Fibroblast of lung (primary cell): Measurements from ENCODE around the gene ZKSCAN1. TPM values are rescaled to one million over a fixed set of nuclear protein-coding genes. Genes with fewer than 3 reads are reported as not detected.
"Not testable (repeated sequence)": the region's sequence is repeated elsewhere in the genome, so short reads cannot be mapped to it uniquely, and the experiment has no call there.

Experiments used
- DNase-seq, 2 donors: peaks; one replicate each; pipeline versions ENCODE4 v3.0.0 to v3.0.0-alpha.2; 2010; ENCODE audit warnings: low read depth in 2 of 2
- H2AFZ ChIP-seq: 2 replicates; pipeline ENCODE4 v1.5.1; 2012; ENCODE audit warnings: low read length, control low read depth, inconsistent platforms
- H3K27ac ChIP-seq: 2 replicates; pipeline ENCODE4 v1.5.1; 2011; ENCODE audit warnings: low read length, control low read depth; ENCODE audit not compliant: insufficient read depth
- H3K27me3 ChIP-seq: 2 replicates; pipeline ENCODE4 v1.5.1; 2011; ENCODE audit warnings: mild to moderate bottlenecking, low read length; ENCODE audit not compliant: control insufficient read depth, insufficient read depth
- H3K36me3 ChIP-seq: 2 replicates; pipeline ENCODE4 v1.5.1; 2011; ENCODE audit warnings: low read length; ENCODE audit not compliant: control insufficient read depth, insufficient read depth
- H3K4me1 ChIP-seq: 2 replicates; pipeline ENCODE4 v1.5.1; 2011; ENCODE audit warnings: low read length; ENCODE audit not compliant: control insufficient read depth, insufficient read depth; ENCODE audit errors: extremely low read depth
- H3K4me2 ChIP-seq: 2 replicates; pipeline ENCODE4 v1.5.1; 2011; ENCODE audit warnings: low read length, control low read depth; ENCODE audit not compliant: insufficient read depth; ENCODE audit errors: extremely low read depth
- H3K4me3 ChIP-seq, 4 experiments: fragments of 200-600 bp in 1 of 4; sonication (generic) in 1 of 4; replicated peaks in 1 of 4; 2 replicates each; pipeline ENCODE4 v1.5.1; 2011 to 2016; ENCODE audit warnings: low read length in 4 of 4, low read depth in 3 of 4, mild to moderate bottlenecking in 3 of 4, control low read depth in 2 of 4, inconsistent platforms in 1 of 4, mixed read lengths in 1 of 4; ENCODE audit not compliant: insufficient read depth in 1 of 4; ENCODE audit errors: control extremely low read depth in 1 of 4
- H3K79me2 ChIP-seq: 2 replicates; pipeline ENCODE4 v1.5.1; 2012; ENCODE audit warnings: mild to moderate bottlenecking, low read length, inconsistent platforms; ENCODE audit not compliant: control insufficient read depth, insufficient read depth
- H3K9ac ChIP-seq: 2 replicates; pipeline ENCODE4 v1.5.1; 2011; ENCODE audit warnings: mild to moderate bottlenecking, low read length, control low read depth; ENCODE audit not compliant: insufficient read depth
- H3K9me3 ChIP-seq: 2 replicates; pipeline ENCODE4 v1.5.1; 2012; ENCODE audit warnings: low read depth, low read length; ENCODE audit not compliant: control insufficient read depth, insufficient read depth
- H4K20me1 ChIP-seq: 2 replicates; pipeline ENCODE4 v1.5.1; 2011; ENCODE audit warnings: low read length; ENCODE audit not compliant: control insufficient read depth, insufficient read depth; ENCODE audit errors: extremely low read depth
- EZH2 ChIP-seq: IDR thresholded peaks from 2 replicates; pipeline ENCODE4 v1.5.1; 2012; ENCODE audit warnings: low read length, control low read depth, mild to moderate bottlenecking; ENCODE audit errors: missing control alignments
- polyA plus RNA-seq, 2 donors: library from polyadenylated mRNA; depleted of rRNA in 1 of 2; stranded (reverse) in 1 of 2; unstranded in 1 of 2; fragments of >200 nt; gene quantifications; 2 replicates each; pipeline ENCODE4 v1.2.1, GENCODE V29; 2011 to 2012; ENCODE audit warnings: missing spikeins in 1 of 2
- total RNA-seq: library from RNA; depleted of rRNA; stranded (reverse); fragments of >200 nt; gene quantifications from 2 replicates; pipeline ENCODE4 v1.2.1, GENCODE V29; 2014
- TF ChIP-seq, protein P1 (sequence below), 2 donors: IDR thresholded peaks in 1 of 2; conservative IDR thresholded peaks in 1 of 2; 1 replicate in 1 of 2; 2 replicates in 1 of 2; pipeline ENCODE4 v1.5.1; 2011 to 2012; ENCODE audit warnings: low read length in 2 of 2, control low read depth in 1 of 2, inconsistent platforms in 1 of 2, low read depth in 1 of 2, mild to moderate bottlenecking in 1 of 2

ZKSCAN1 gene
- total and polyA plus RNA-seq, 2 donors (not counting 1 experiment from before 2014, with no cell fraction given): 25.3 to 50.2 TPM

DNA sequence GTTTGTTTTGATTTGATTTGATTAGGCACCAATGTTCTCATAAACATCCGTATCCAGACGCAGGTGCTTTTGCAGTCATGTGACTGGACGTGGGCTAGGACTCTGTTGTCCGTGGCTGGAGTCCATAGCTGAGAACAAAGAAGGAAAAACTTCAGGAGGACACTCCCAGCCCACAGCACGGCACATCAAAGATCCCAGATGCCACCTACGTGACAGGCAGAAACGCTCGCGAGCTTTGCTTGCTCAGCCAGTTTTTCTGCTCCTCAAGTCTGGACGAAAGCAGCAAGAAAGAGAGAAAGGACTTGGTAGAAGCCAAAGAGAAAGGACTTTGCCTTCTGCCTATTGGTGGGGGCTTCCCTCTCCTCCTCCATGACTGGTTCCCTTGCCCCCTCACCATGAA lies 6.9 kb upstream of the ZKSCAN1 start:
- H2AFZ ChIP-seq: no peak overlapping the region
- H3K9me3 ChIP-seq: no peaks in the 10 kb centered on the region
- H3K4me2 ChIP-seq: no peak overlapping the region
- no peaks in the 10 kb centered on the region for H3K36me3 ChIP-seq
- DNase-seq: no peak
- H3K9ac ChIP-seq: no peak overlapping the region
- H4K20me1 ChIP-seq: no peaks in the 10 kb centered on the region
- no peaks in the 10 kb centered on the region for H3K4me1 ChIP-seq
- no peaks in the 10 kb centered on the region for H3K79me2 ChIP-seq
- no peak overlapping the region for H3K4me3 ChIP-seq
- no peak overlapping the region for H3K27ac ChIP-seq
- H3K27me3 ChIP-seq: peaks cover 4% of the 10 kb centered on the region
- TF ChIP-seq EZH2: no peak
- TF ChIP-seq, protein P1, sequence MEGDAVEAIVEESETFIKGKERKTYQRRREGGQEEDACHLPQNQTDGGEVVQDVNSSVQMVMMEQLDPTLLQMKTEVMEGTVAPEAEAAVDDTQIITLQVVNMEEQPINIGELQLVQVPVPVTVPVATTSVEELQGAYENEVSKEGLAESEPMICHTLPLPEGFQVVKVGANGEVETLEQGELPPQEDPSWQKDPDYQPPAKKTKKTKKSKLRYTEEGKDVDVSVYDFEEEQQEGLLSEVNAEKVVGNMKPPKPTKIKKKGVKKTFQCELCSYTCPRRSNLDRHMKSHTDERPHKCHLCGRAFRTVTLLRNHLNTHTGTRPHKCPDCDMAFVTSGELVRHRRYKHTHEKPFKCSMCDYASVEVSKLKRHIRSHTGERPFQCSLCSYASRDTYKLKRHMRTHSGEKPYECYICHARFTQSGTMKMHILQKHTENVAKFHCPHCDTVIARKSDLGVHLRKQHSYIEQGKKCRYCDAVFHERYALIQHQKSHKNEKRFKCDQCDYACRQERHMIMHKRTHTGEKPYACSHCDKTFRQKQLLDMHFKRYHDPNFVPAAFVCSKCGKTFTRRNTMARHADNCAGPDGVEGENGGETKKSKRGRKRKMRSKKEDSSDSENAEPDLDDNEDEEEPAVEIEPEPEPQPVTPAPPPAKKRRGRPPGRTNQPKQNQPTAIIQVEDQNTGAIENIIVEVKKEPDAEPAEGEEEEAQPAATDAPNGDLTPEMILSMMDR (conservative IDR thresholded peaks at IDR 0.05 in 1 of 2, IDR thresholded peaks at IDR 0.05 in 1 of 2; ENCODE audit: low read depth in 1 of 2, low read length in 2 of 2): no peak

DNA sequence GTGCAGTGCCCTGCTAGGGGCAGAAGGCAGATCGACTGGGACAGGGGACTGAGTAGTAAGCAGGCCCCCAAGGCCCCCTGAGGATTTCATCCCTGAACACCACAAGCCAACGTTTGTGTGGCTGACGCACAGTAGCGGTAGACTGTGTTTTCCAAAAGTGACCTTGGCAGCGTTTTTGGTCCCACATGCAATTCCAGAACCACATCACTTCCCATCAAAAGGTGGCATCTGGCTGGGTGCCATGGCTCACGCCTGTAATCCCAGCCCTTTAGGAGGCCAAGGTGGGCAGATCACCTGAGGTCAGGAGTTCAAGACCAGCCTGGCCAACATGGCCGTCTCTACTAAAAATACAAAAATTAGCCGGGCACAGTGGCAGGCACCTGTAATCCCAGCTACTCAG lies 5.4 kb upstream of the ZKSCAN1 start:
- not testable (repeated sequence) for DNase-seq, H3K4me2 ChIP-seq, H3K9ac ChIP-seq, H3K9me3 ChIP-seq, H3K36me3 ChIP-seq, H3K27ac ChIP-seq, H3K4me1 ChIP-seq, H4K20me1 ChIP-seq, H3K4me3 ChIP-seq, H3K27me3 ChIP-seq, H3K79me2 ChIP-seq, H2AFZ ChIP-seq

DNA sequence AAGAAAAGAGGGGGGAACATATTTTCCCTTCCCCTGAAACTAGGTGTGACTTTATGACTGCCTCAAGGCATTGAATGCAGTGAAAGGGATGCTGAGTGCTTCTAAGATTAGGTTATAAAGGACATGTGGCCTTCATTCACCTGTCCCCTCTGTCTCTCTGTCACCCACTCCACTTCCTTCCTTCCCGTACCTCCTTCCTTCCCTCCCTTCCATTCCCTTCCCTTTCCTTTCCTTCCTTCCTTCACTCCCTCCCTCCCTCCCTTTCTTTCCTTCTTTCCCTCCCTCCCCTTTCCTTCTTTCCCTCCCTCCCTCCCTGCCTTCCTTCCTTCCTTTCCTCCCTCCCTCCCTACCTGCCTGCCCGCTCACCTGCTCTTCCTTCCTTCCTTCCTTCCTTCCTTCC lies 4.5 kb upstream of the ZKSCAN1 start:
- Histone ChIP-seq H3K36me3 (no peaks in the 10 kb centered on the region), H3K27ac (no peak overlapping the region), H3K27me3 (no peaks in the 10 kb centered on the region), H3K4me2 (no peak overlapping the region), H3K4me1 (no peaks in the 10 kb centered on the region), H3K9ac (no peak overlapping the region), H3K9me3 (no peaks in the 10 kb centered on the region), H4K20me1 (no peaks in the 10 kb centered on the region), H2AFZ (no peak overlapping the region), H3K4me3 (no peak overlapping the region), H3K79me2 (peaks cover 3% of the 10 kb centered on the region)
- TF ChIP-seq, protein P1 (conservative IDR thresholded peaks at IDR 0.05 in 1 of 2, IDR thresholded peaks at IDR 0.05 in 1 of 2; ENCODE audit: low read depth in 1 of 2, low read length in 2 of 2): no peak
- TF ChIP-seq EZH2: no peak
- DNase-seq: no peak
